K562 (cell line): ENCODE data around the gene PGS1.

ENCODE experiments used
- CHD4 ChIP-seq: fragments of 200-600 bp; sonication (generic); IDR thresholded peaks from 3 replicates; pipeline ENCODE4 v1.6.1; 2012; ENCODE audit warnings: low read depth, mild to moderate bottlenecking, mixed read lengths, low read length, inconsistent platforms; ENCODE audit not compliant: insufficient read depth, insufficient replicate concordance, poor library complexity, severe bottlenecking
- ELF4 ChIP-seq: fragments of 450-650 bp; formaldehyde crosslinking; IDR thresholded peaks from 2 replicates; pipeline ENCODE4 v1.4.0; 2022; ENCODE audit warnings: missing genetic modification characterization
- HDAC2 ChIP-seq: fragments of 450-650 bp; IDR thresholded peaks from 2 replicates; pipeline ENCODE4 v1.6.1; 2016; ENCODE audit warnings: mild to moderate bottlenecking
- MAFG ChIP-seq: fragments of 450-650 bp; conservative IDR thresholded peaks from 2 replicates; pipeline ENCODE4 v1.6.1; 2016; ENCODE audit warnings: missing genetic modification characterization, missing compliant biosample characterization
- NR2C2 ChIP-seq, 2 experiments: fragments of 200-800 bp in 1 of 2; sonication (Bioruptor generic) in 1 of 2; sonication (generic) in 1 of 2; formaldehyde crosslinking in 1 of 2; IDR thresholded peaks; 2 replicates each; pipeline versions ENCODE4 v1.6.1 to v1.8.0; 2016 to 2022; ENCODE audit warnings: mild to moderate bottlenecking in 1 of 2, missing compliant biosample characterization in 1 of 2, missing genetic modification characterization in 1 of 2, missing genetic modification reagents in 1 of 2
- POLR2A ChIP-seq: fragments of 450-650 bp; conservative IDR thresholded peaks from 2 replicates; pipeline ENCODE4 v1.6.1; 2016
- RAD21 ChIP-seq, 2 experiments: fragments of 250-450 bp in 1 of 2; fragments of 450-650 bp in 1 of 2; sonication (Bioruptor Pico) in 1 of 2; formaldehyde crosslinking in 1 of 2; IDR thresholded peaks in 1 of 2; conservative IDR thresholded peaks in 1 of 2; 2 replicates each; pipeline versions ENCODE4 v1.4.0 to v1.8.0; 2020 to 2022; ENCODE audit warnings: mild to moderate bottlenecking in 2 of 2, moderate library complexity in 1 of 2

- TF ChIP-seq RAD21 (CRISPR knock-in tag; conservative IDR thresholded peaks at IDR 0.05 in 1 of 2, IDR thresholded peaks at IDR 0.05 in 1 of 2) (peak in 1 of 2 experiments; percentile 12; a peak in 1 of 4 replicates), POLR2A (0 out of 2 replicates have a peak, but pooled peaks have one; percentile 18), ELF4 (CRISPR knock-in tag) (no peak), HDAC2 (no peak), MAFG (no peak), NR2C2 (CRISPR knock-in tag; IDR thresholded peaks at IDR 0.05) (peak; percentile 59; the same call in 1 of the 2 replicates), NR2C2 (tag; IDR thresholded peaks at IDR 0.05) (peak; percentile 76), CHD4 (no peak)
These were observed 22.2 kb upstream of the PGS1 start for GRCh38 chr17:78356101-78356713.
